ENCODE measurements around the gene MRPL36.

Gene MRPL36

DNA sequence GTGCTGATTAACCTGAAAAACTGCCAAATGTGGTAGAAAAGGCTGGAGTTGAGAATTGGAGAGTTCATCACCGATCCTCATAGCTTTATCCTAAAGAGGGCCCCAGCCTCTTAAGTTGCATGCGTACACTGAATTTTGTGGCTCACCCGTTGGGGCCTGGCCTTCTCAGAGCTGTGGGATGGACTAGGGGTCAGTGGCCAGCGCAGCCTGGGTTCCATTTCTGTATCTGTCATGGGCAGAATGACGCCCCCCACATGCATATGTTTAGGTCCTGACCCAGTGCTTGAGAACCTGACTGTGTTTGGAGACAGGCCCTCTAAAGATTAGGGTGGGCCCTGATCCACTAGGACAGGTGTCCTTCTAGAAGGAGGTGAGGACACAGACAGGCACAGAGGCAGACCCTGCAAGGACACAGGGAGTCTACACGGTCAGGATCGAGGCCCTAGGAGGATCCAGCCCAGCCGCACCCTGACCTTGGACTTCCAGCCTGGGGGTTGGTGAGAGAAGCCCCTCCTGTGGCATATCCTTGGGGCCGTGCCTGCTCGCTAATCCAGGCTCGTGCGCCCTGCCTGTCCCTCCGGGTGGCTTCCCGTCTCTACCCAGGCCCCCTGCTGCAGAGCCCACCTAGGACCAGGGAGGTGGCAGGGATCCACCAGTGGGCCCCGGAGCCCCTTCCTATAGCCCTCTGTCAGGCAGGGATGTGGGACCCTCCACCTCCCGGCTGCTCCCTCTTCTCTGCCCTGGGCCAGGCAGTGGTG, 33.8 kb upstream of the MRPL36 start:
- H3K4me3 ChIP-seq (IDR thresholded peaks at IDR 0.05; ENCODE audit: insufficient read depth, low read depth, low read length) = no peak overlapping the region
- no peaks in the 10 kb centered on the region for H3K4me1 ChIP-seq (ENCODE audit: low read depth, poor library complexity, severe bottlenecking)
- no peak overlapping the region for H3K4me2 ChIP-seq
- H3K36me3 ChIP-seq (ENCODE audit: insufficient read depth) = no peaks in the 10 kb centered on the region
- TF ChIP-seq, protein P1, sequence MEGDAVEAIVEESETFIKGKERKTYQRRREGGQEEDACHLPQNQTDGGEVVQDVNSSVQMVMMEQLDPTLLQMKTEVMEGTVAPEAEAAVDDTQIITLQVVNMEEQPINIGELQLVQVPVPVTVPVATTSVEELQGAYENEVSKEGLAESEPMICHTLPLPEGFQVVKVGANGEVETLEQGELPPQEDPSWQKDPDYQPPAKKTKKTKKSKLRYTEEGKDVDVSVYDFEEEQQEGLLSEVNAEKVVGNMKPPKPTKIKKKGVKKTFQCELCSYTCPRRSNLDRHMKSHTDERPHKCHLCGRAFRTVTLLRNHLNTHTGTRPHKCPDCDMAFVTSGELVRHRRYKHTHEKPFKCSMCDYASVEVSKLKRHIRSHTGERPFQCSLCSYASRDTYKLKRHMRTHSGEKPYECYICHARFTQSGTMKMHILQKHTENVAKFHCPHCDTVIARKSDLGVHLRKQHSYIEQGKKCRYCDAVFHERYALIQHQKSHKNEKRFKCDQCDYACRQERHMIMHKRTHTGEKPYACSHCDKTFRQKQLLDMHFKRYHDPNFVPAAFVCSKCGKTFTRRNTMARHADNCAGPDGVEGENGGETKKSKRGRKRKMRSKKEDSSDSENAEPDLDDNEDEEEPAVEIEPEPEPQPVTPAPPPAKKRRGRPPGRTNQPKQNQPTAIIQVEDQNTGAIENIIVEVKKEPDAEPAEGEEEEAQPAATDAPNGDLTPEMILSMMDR (conservative IDR thresholded peaks at IDR 0.05; ENCODE audit: low read depth, low read length) = no peak
- no peak overlapping the region for H3K27ac ChIP-seq
- no peak overlapping the region for H2AFZ ChIP-seq (ENCODE audit: low read depth)
- no peak overlapping the region for H3K9ac ChIP-seq
- H3K27me3 ChIP-seq (ENCODE audit: insufficient read depth, low read depth) = no peaks in the 10 kb centered on the region; the same call in 1 of the 2 replicates
- H3K79me2 ChIP-seq (ENCODE audit: insufficient read depth, low read depth) = no peaks in the 10 kb centered on the region
- H4K20me1 ChIP-seq (ENCODE audit: insufficient read depth) = no peaks in the 10 kb centered on the region

DNA sequence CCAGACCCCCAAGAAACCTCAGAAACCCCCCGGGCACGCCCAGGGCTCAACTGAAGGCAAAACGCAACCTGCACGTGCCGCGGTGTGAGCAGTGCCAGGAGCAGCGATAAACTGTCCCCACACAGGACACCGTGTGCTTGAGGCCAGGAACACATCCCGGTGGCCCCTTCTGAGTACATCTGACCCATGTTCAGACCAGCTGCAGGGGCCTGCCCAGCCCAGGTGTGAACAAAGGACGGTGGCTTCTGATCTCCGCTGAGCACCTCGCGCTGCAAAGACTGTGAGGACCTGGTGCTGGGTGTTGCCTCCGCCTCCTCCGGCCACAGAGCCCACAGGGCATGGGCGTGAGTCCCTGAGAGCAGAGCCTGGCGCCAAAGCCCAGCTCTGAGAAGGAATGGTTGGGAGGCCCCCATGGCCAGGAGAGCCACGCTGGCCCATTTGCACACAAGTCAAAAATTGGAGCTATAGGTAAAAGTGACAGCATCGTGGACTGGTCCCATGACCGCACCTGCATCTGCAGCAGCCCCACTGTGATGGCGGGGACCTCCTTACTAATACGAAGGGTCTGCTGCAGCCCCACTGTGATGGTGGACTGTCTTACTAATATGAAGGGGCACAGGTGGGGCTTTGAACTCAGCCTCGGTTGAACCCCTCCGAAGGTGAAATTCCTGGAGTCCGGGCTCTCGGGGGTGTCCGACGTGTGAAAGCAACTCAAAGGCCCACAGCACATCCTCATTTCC, 33.0 kb upstream of the MRPL36 start:
- Histone ChIP-seq H3K4me3 (IDR thresholded peaks at IDR 0.05; ENCODE audit: insufficient read depth, low read depth, low read length) (no peak overlapping the region), H3K36me3 (ENCODE audit: insufficient read depth) (no peaks in the 10 kb centered on the region), H3K79me2 (ENCODE audit: insufficient read depth, low read depth) (no peaks in the 10 kb centered on the region), H3K4me2 (no peak overlapping the region), H2AFZ (ENCODE audit: low read depth) (no peak overlapping the region), H3K27me3 (ENCODE audit: insufficient read depth, low read depth) (no peaks in the 10 kb centered on the region; the same call in 1 of the 2 replicates), H3K9ac (no peak overlapping the region), H3K4me1 (ENCODE audit: low read depth, poor library complexity, severe bottlenecking) (no peaks in the 10 kb centered on the region), H3K27ac (no peak overlapping the region), H4K20me1 (ENCODE audit: insufficient read depth) (no peaks in the 10 kb centered on the region)
- TF ChIP-seq, protein P1 (conservative IDR thresholded peaks at IDR 0.05; ENCODE audit: low read depth, low read length) = no peak

DNA sequence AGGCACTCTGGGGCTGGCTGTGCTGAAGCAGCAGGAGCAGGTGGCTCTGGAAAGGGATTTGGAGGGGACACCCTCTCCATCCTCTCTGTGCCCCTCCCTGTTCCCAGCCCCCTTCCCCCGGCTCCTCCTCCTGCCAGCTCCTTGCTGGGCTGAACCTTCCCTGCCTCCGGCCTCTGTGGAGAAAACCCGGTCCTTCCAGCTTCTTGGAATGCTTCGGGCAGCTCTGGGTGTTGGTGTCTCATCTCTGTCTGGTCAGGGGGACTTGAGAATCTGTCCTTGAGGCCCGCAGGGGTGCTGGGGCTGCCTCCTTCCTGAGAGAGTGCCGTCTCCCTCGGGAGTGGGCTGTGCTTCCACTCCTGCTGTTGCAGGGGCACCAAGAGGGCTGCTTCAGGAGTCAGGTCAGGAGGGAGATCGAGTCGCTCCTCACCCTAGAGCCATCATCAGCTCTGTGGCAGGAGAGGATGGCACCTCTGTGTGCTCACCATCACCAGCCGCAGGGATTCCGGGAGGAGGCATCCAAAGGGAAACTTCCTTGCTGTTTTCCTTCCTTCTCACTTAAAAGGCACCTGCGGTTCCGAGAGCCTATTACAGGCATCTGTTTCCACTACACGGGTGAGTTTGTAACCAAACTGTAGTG, 32.2 kb upstream of the MRPL36 start:
- no peaks in the 10 kb centered on the region for H4K20me1 ChIP-seq (ENCODE audit: insufficient read depth)
- no peak overlapping the region for H3K4me2 ChIP-seq
- no peaks in the 10 kb centered on the region for H3K4me1 ChIP-seq (ENCODE audit: low read depth, poor library complexity, severe bottlenecking)
- TF ChIP-seq, protein P1 (conservative IDR thresholded peaks at IDR 0.05; ENCODE audit: low read depth, low read length) = no peak
- no peaks in the 10 kb centered on the region; the same call in 1 of the 2 replicates for H3K27me3 ChIP-seq (ENCODE audit: insufficient read depth, low read depth)
- H3K4me3 ChIP-seq (IDR thresholded peaks at IDR 0.05; ENCODE audit: insufficient read depth, low read depth, low read length) = no peak overlapping the region
- H3K27ac ChIP-seq = no peak overlapping the region
- H3K36me3 ChIP-seq (ENCODE audit: insufficient read depth) = no peaks in the 10 kb centered on the region
- H3K79me2 ChIP-seq (ENCODE audit: insufficient read depth, low read depth) = no peaks in the 10 kb centered on the region
- no peak overlapping the region for H2AFZ ChIP-seq (ENCODE audit: low read depth)
- H3K9ac ChIP-seq = no peak overlapping the region

DNA sequence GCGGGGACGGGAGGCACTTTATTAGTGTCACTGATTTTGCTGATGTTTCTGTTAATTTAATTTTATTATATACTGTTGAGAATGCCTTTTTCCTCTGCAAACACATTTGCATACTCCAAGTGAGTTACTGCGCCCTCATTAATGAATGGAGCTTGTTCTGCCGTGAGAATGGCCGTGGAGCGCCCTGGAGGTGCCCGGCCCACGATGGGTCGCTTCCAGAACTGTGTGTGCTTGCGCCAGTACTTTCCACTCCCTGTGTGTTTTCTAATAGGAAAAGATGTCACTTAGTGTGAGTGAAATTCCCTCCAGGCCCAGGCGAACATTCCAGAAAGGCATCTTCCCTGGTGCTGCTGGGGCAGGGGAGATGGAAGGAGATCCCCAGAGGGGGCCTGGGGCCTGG, 31.6 kb upstream of the MRPL36 start:
- H3K9ac ChIP-seq = no peak overlapping the region
- no peaks in the 10 kb centered on the region for H4K20me1 ChIP-seq (ENCODE audit: insufficient read depth)
- H3K4me1 ChIP-seq (ENCODE audit: low read depth, poor library complexity, severe bottlenecking) = no peaks in the 10 kb centered on the region
- no peak overlapping the region for H2AFZ ChIP-seq (ENCODE audit: low read depth)
- no peak overlapping the region for H3K4me2 ChIP-seq
- no peaks in the 10 kb centered on the region for H3K79me2 ChIP-seq (ENCODE audit: insufficient read depth, low read depth)
- no peak overlapping the region for H3K27ac ChIP-seq
- TF ChIP-seq, protein P1 (conservative IDR thresholded peaks at IDR 0.05; ENCODE audit: low read depth, low read length) = no peak
- no peaks in the 10 kb centered on the region for H3K36me3 ChIP-seq (ENCODE audit: insufficient read depth)
- no peak overlapping the region for H3K4me3 ChIP-seq (IDR thresholded peaks at IDR 0.05; ENCODE audit: insufficient read depth, low read depth, low read length)
- no peaks in the 10 kb centered on the region; the same call in 1 of the 2 replicates for H3K27me3 ChIP-seq (ENCODE audit: insufficient read depth, low read depth)
